ENCODE measurements around the gene DNAH1. TPM values are rescaled to one million over a fixed set of nuclear protein-coding genes. Genes with fewer than 3 reads are reported as not detected.

Gene DNAH1
- total RNA-seq, 8 experiments from 2014 or later: 1.1 to 5.9 (median 3.1) TPM

DNA sequence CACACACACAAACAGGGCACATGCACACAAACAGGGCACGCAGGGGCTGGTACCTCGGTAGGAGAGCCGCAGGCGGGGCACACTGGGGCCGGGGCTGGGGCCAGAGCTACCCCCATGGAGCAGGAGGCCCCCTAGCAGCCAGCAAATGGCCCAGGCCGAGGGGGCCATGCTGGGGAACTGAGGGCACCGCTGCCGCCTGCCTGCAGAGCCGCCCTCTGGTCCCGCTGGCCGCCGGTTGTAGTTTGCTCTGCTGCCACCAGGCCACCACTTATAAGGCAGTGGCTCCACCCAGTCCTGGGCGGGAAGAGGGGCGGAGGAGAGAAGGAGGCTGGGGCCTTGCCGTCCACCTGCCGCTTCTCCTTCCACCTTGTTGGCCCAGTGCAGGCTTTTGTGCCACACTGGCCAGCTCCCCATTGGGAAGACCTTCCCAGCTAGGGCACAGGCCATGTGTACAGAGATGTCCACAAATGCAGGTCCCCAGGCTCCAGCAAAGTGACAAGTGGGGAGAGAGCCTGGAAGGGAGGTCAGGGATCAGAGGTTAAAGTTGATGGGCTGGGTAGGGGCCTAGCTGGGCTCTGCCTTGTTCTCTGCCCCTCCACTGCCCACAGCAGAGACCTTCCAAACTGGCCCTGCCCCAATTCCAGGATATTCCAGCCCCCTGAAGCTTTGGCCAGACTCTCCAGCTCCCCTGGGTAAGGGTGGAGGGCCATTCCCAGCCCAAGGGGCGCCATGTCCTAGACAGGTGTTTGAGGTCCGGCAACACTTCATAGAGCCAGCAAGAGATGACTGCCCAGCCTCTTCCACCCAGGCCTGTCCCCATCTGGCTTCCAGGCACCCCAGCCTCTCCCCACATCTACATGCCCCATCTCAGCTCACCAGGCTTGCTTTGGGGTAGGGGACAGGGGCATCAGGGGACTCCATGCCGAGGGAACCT, 129.0 kb downstream of the DNAH1 start, which contains the start of gene SEMA3G:
Gene SEMA3G (minus strand): TSS at position 244 of the 934 bp plus-strand sequence. CDS start 76 bp downstream, at position 168.
- 20 to 39% methylated on average over 1 to 11 of the region's 19 CpGs; no CpG with 5 or more reads in 8 of the 10 experiments for whole genome bisulfite sequencing, 10 experiments
- H3K27ac ChIP-seq: no peak within 1 kb of the TSS
- no peak within 1 kb of the TSS for H3K4me3 ChIP-seq
- in situ Hi-C loops (cut with MboI; ENCODE audit: low pct_unique_long_range_greater_than_20kb in 2 of 9, low sequenced_read_pairs in 9 of 9, unreplicated experiment in 9 of 9): no loop called here
- peak; percentile 60 to 95 (median 74) for ATAC-seq (replicated peaks in 6 of 8)
- peaks cover 0 to 4% of the 10 kb centered on the region in 2 donors for H3K4me1 ChIP-seq (replicated peaks in 1 of 2)

DNA sequence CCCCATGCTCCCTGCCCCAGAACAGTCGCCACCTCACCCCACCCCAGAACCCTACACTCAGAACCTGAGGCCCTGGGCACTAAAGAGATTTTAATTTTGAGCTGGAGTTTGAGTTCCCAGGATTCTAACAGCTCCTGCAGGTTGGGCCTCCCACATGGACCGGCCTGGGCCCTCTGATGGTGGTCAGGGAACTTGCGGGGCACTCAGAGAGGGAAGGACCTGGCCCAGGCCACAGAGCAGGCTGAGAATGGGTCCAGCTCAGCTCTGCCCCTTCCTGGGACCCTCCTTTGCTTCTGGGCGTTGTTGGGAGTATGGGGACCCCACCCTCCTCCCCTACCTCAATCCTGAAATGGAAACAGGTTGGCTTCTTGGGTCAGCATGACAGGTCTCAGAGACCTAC, 129.9 kb downstream of the DNAH1 start:
- H3K4me1 ChIP-seq (replicated peaks in 1 of 2): peaks cover 0 to 4% of the 10 kb centered on the region in 2 donors
- no peak for ATAC-seq (replicated peaks in 6 of 8)
- WGBS, 10 experiments: 55 to 100% (median 60%) methylated on average over 1 to 2 of the region's 4 CpGs; no CpG with 5 or more reads in 7 of the 10 experiments
- in situ Hi-C loops (cut with MboI; ENCODE audit: low pct_unique_long_range_greater_than_20kb in 2 of 9, low sequenced_read_pairs in 9 of 9, unreplicated experiment in 9 of 9): no loop called here
- H3K4me3 ChIP-seq: no peak overlapping the region
- H3K27ac ChIP-seq: no peak overlapping the region

DNA sequence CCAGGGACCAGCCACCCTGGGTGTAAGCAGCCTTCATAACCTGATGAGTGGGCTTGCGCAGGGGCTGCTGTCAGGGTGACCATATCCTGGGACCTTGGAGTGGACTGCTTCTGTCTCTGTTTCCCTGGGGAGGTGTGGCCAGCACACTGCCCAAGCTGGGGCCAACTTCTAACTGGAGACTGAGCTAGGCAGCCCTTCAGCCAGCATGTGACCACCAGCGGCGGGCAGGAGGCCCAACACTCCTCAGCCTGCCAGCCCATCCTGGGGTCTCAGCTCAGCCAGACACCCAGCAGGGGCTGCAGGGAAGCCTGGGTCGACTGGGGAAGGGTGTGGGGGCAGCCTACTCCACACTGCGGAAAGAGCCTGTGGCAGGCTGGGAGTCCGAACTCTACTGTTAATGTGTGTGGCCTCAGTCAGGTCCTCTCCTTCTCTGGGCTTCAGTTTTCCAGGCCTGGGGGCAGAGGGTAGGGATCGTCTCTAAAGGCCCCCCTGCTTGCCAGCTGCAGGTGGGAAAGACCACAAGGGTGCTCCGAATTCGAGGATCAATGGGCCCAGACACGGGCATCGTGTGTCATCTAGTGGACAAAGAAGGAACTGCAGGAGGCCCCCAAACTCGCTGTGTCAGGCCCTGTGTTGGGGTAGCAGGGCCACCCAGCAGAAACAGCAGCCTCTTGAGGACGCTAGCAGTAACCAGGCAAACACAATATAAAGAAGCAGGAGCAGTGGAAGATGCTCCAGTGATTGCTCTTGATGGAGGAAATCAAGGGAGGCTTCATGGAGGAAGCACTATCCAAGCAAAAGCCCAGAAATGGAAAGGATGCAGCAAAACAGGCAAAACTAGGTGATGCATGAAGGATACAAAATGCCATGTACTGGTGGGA, 130.8 kb downstream of the DNAH1 start:
- H3K4me1 ChIP-seq (replicated peaks in 1 of 2): peaks cover 0 to 4% of the 10 kb centered on the region in 2 donors
- peak; percentile 27 to 75 (median 50) for ATAC-seq (replicated peaks in 6 of 8)
- no peak overlapping the region for H3K27ac ChIP-seq
- in situ Hi-C loops (cut with MboI; ENCODE audit: low pct_unique_long_range_greater_than_20kb in 2 of 9, low sequenced_read_pairs in 9 of 9, unreplicated experiment in 9 of 9): no loop called here
- H3K4me3 ChIP-seq: no peak overlapping the region
- 0 to 73% (median 0%) methylated on average over 1 to 6 of the region's 13 CpGs; no CpG with 5 or more reads in 5 of the 10 experiments for WGBS, 10 experiments

DNA sequence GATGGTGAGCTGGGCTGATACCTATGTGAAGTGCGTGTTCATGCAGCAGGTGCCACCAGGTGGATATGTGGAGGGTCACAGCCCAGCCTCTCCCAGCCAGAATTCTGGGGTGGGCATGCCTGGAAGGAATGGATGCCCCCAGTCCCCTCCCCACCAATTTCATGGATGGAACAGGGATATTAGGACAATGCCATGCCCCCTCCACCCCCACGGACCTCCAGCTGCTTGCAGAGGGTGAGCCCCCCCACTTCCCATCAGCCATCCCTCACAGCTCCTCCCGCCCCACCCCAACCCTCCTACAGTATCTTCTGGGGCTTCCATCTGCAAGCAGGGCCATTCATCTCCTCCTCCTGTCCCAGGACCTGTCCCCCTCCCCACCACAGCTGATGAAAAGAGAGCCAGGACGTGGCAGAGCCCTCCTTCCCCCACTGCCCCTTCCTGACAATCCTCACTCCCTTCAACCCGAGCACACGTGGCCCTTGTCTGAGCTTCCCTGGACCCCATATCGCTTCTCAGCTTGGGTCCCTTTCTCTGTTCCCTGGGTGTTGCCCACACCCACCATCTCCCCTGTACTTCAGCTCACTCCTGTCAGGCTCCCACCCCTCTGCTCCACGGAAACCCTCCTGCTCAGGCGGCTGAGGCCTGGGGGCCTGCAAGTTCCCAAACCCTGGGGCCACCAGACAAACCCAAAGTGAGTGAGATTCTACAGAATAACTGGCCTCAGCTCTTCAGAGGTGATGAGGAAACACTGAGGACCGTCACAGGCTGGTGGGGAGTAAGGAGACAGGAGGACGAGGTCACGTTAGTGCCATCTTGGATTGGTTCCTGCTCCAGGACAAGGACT, 131.6 kb downstream of the DNAH1 start:
- Histone ChIP-seq H3K4me3 (no peak overlapping the region), H3K27ac (no peak overlapping the region), H3K4me1 (replicated peaks in 1 of 2) (peaks cover 0 to 4% of the 10 kb centered on the region in 2 donors)
- no peak for ATAC-seq (replicated peaks in 6 of 8)
- WGBS, 10 experiments: 63 to 80% (median 69%) methylated on average over 1 to 8 of the region's 12 CpGs; no CpG with 5 or more reads in 4 of the 10 experiments
- in situ Hi-C loops (cut with MboI; ENCODE audit: low pct_unique_long_range_greater_than_20kb in 2 of 9, low sequenced_read_pairs in 9 of 9, unreplicated experiment in 9 of 9): no loop called here

Other genes with a start within 250 kb of the DNAH1 start
- gene POC1A, start 161.9 kb upstream of the DNAH1 start, total RNA-seq: 10 to 100 TPM in 2 of 8 experiments, 1 to 10 TPM in 6; 1.2 to 13.2 (median 3.0) TPM
- gene ALAS1, start 118.2 kb upstream of the DNAH1 start, total RNA-seq: 10 to 100 TPM; 30.0 to 51.1 (median 37.6) TPM
- gene TLR9, start 90.7 kb upstream of the DNAH1 start, total RNA-seq: under 1 TPM in 6 of 8 experiments, not detected in 2; 0.08 to 0.29 (median 0.17) TPM
- 10 to 100 TPM; 19.8 to 49.3 (median 30.3) TPM for gene TWF2, start 77.2 kb upstream of the DNAH1 start, total RNA-seq
- gene PPM1M, start 70.6 kb upstream of the DNAH1 start, total RNA-seq: 10 to 100 TPM in 2 of 8 experiments, 1 to 10 TPM in 6; 2.6 to 20.8 (median 7.4) TPM
- 100 to 1,000 TPM in 2 of 8 experiments, 10 to 100 TPM in 6; 48.6 to 104 (median 82.4) TPM for gene WDR82, start 37.7 kb upstream of the DNAH1 start, total RNA-seq
- gene GLYCTK, start 28.5 kb upstream of the DNAH1 start, total RNA-seq: 10 to 100 TPM in 5 of 8 experiments, 1 to 10 TPM in 3; 4.3 to 15.6 (median 12.3) TPM
- 10 to 100 TPM; 36.6 to 76.7 (median 59.2) TPM for gene BAP1, start 93.7 kb downstream of the DNAH1 start, total RNA-seq
- gene PHF7, start 94.3 kb downstream of the DNAH1 start, total RNA-seq: 10 to 100 TPM in 3 of 8 experiments, 1 to 10 TPM in 5; 5.5 to 14.0 (median 9.0) TPM
- gene SEMA3G, start 128.8 kb downstream of the DNAH1 start, total RNA-seq: under 1 TPM; 0.05 to 0.91 (median 0.19) TPM
- gene TNNC1, start 137.7 kb downstream of the DNAH1 start, total RNA-seq: 10 to 100 TPM in 1 of 8 experiments, 1 to 10 TPM in 3, under 1 TPM in 4; 0.54 to 22.5 (median 1.2) TPM
- 100 to 1,000 TPM in 1 of 8 experiments, 10 to 100 TPM in 7; 54.4 to 134 (median 80.6) TPM for gene NISCH, start 139.3 kb downstream of the DNAH1 start, total RNA-seq
- gene STAB1, start 179.0 kb downstream of the DNAH1 start, total RNA-seq: 1 to 10 TPM in 2 of 8 experiments, under 1 TPM in 6; 0.11 to 2.0 (median 0.41) TPM
- 100 to 1,000 TPM in 3 of 8 experiments, 10 to 100 TPM in 5; 13.3 to 156 (median 91.7) TPM for gene NT5DC2, start 217.5 kb downstream of the DNAH1 start, total RNA-seq
- gene UQCC5, start 220.3 kb downstream of the DNAH1 start, total RNA-seq: 100 to 1,000 TPM in 1 of 8 experiments, 10 to 100 TPM in 7; 38.6 to 102 (median 65.6) TPM